ENCODE results near the gene LPAR3.
"Not testable (repeated sequence)": the region's sequence is repeated elsewhere in the genome, so short reads cannot be mapped to it uniquely, and the experiment has no call there.

Gene LPAR3

DNA sequence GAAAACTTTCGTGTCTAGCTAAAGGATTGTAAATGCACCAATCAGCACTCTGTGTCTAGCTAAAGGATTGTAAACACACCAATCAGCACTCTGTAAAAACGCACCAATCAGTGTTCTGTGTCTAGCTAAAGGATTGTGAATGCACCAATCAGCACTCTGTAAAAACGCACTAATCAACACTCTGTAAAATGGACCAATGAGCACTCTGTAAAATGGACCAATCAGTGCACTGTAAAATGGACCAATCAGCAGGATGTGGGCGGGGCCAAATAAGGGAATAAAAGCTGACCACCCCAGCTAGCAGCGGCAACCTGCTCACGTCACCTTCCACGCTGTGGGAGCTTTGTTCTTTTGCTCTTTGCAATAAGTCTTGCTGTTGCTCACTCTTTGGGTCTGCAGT, 9.7 kb upstream of the LPAR3 start:
- not testable (repeated sequence) for DNase-seq (ENCODE audit: low spot score)

GRCh38 chr1:84899969-84900368, 7.0 kb upstream of the LPAR3 start:
- no peak for DNase-seq (ENCODE audit: low spot score)

GRCh38 chr1:84896279-84896678, 3.3 kb upstream of the LPAR3 start:
- DNase-seq (ENCODE audit: low spot score): no peak

- DNase-seq (ENCODE audit: low spot score): no peak
Measured at GRCh38 chr1:84890566-84890965, 2.4 kb downstream of the LPAR3 start.

DNA sequence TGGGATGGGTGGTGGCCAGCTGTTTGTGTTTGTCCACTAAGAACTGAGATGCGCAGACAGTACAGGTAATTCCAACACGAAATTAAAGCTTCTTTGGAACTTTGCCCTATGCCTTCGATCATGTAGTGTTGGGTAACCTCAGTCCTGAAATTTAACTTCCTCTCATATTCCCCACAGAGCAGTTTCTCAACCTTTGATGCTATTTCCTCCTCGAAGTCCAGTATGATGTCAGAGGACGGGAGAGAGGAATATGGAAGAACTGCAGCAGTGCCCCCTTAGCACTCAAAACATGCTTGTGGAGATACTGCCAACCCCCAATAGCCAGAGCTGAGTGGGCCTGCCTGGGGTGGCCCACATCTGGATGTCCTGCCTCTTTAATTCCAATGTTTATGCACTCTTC, 3.6 kb downstream of the LPAR3 start:
- DNase-seq (ENCODE audit: low spot score): no peak

GRCh38 chr1:84888753-84889152, 4.3 kb downstream of the LPAR3 start:
- no peak for DNase-seq (ENCODE audit: low spot score)

GRCh38 chr1:84887261-84887934, 5.6 kb downstream of the LPAR3 start:
- DNase-seq (ENCODE audit: low spot score): no peak

- DNase-seq (ENCODE audit: low spot score): no peak
Measured at GRCh38 chr1:84885469-84885868, 7.5 kb downstream of the LPAR3 start.

DNA sequence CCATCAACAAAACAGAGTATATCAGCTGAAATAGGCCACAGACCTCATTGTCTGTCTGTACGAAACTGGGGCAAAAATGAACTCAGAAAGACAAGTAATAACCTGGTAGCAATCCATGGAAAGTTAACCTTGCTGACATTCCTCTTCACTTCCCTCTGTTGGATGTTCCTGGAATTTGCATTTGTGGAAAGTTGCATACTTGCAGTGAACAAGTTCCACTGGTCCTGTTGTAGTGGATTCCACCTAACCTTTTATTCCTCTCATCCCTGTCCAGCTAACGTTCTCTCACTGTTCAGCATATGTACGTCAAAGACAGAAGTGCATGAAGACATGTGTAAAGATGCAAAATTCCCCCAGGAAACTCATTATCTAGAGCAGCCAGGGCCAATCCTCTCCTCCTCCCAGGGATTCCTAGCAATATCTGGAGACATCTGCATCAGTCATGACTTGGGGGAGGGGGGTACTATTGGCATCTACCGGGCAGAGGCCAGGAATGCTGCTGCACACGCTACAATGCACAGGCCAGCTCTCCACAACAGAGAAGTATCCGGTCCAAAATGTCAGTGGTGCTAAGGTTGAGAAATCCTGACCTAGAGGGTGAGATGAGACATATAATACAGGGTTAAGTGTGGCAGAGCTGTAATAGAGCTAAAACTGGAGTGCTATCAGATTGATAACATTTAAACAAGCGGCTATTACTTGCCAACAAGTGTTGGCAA, 8.2 kb downstream of the LPAR3 start:
- no peak for DNase-seq (ENCODE audit: low spot score)

DNA sequence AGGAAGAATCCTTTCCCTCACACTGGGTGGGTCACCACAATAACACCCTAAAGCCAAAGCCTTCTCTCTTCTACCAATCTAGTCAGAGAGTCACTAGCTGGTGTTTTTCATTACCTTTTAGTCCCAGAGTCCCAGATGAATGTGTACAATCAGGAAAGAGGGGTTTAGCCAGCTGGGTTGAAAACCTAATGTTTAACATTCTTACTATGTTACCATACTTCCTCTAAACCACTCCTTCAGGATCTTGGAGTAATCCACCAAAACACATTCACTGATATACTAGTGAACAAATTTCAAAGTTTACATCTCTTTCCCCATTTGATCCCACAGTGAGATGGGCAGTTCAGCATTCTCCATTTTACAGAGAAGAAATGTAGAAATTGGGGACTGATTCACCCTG, 9.7 kb downstream of the LPAR3 start:
- DNase-seq (ENCODE audit: low spot score): no peak

DNA sequence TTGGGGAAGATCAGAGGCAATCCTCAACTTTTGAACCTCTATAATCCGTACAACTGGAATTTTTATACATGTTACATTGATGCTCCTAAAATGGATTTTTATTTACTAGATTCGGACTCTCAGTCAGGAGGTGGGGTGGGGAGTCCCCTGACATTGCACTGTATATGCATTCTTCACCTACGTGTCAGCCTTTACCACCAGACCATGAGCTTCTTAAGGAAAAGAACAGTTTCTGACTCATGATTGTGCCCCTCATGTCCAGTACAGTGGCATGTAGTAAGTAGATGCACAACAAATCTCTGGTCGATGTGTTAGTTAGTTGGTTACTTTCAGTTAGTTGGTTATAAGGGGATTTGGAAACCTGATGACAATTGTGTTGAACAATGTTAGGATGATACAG, 15.4 kb downstream of the LPAR3 start:
- DNase-seq (ENCODE audit: low spot score): no peak

- no peak for DNase-seq (ENCODE audit: low spot score)
Measured at GRCh38 chr1:84876353-84876752, 16.7 kb downstream of the LPAR3 start.

- DNase-seq (ENCODE audit: low spot score): no peak
Measured at GRCh38 chr1:84873366-84873765, 19.6 kb downstream of the LPAR3 start.

DNA sequence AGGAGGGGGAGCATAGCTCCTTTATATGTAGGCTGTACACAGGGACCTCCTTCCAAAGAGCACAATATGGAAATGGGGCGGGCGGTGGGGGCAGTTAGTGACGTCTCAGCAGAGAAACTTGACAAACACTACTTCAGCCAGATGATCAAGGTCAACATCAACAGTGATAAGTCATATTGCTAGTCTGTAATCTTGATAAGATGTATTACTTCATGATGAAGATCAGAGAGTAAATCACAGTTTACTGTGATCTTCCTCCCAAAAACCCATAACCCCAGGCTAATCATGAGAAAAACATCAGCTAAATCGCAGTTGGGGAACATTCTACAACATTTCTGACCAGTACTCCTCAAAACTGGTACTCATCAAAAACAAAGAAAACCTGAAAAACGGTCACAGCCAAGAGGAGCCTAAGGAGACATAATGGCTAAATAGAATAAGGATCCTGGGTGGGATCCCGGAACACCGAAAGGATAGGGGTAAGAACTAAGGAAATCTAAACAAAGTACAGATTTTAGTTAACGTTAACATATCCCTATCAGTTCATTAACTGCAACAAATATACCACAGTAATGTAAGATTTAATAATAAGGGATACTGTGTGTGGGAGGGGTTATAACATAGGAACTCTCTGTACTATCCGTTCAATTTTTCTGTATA, 20.2 kb downstream of the LPAR3 start:
- no peak for DNase-seq (ENCODE audit: low spot score)

GRCh38 chr1:84871181-84871580, 21.8 kb downstream of the LPAR3 start:
- no peak for DNase-seq (ENCODE audit: low spot score)

- DNase-seq (ENCODE audit: low spot score): no peak
Measured at GRCh38 chr1:84870591-84870990, 22.4 kb downstream of the LPAR3 start.

- DNase-seq (ENCODE audit: low spot score): no peak
Measured at GRCh38 chr1:84869720-84870119, 23.3 kb downstream of the LPAR3 start.

- DNase-seq (ENCODE audit: low spot score): no peak
Measured at GRCh38 chr1:84862810-84863251, 30.2 kb downstream of the LPAR3 start.

- DNase-seq (ENCODE audit: low spot score): no peak
Measured at GRCh38 chr1:84861988-84862644, 30.9 kb downstream of the LPAR3 start.

- DNase-seq (ENCODE audit: low spot score): no peak
Measured at GRCh38 chr1:84861516-84861915, 31.5 kb downstream of the LPAR3 start.

DNA sequence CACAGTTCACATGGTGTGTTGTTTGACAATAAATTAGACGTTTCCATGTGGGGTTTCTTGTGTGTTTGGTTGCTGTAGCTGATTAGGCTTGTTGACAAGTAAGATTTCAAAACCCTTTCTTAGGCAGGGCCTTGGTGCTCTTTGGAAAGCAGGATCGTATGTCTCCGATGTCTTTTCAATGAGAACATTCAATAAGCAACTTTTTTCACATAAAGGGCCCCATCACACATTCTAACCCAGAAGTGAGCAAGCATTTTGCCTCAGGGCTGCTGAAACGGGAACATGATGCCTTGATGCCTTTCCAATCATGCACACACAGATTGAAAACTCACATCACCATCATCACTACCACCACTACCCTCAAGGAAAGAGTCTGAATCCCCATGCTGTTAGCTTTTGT, 33.1 kb downstream of the LPAR3 start:
- no peak for DNase-seq (ENCODE audit: low spot score)

- DNase-seq (ENCODE audit: low spot score): no peak
Measured at GRCh38 chr1:84857906-84858305, 35.1 kb downstream of the LPAR3 start.

All from D341Med (cell line).